ENCODE results near the gene DOK4.

The DOK4 gene

DNA sequence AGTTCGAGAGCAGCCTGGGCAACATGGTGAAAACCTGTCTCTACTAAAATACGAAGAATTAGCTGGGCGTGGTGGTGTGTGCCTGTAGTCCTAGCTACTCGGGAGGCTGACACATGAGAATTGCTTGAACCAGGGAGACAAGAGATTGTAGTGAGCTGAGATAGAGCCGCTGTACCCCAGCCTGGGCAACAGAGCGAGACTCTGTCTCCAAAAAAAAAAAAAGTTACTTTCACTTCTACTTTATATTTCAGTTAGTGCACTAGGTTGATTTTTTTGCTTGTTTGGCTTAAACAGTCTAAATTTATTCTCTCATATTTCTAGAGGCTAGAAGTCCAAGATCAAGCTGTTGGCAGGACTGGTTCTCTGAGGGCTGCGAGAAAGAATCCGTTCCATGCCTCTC is 36.7 kb upstream of the DOK4 start:
- H3K4me3 ChIP-seq (ENCODE audit: low read depth, low read length), result no peak overlapping the region
- DNase-seq (ENCODE audit: low read depth), result no peak

DNA sequence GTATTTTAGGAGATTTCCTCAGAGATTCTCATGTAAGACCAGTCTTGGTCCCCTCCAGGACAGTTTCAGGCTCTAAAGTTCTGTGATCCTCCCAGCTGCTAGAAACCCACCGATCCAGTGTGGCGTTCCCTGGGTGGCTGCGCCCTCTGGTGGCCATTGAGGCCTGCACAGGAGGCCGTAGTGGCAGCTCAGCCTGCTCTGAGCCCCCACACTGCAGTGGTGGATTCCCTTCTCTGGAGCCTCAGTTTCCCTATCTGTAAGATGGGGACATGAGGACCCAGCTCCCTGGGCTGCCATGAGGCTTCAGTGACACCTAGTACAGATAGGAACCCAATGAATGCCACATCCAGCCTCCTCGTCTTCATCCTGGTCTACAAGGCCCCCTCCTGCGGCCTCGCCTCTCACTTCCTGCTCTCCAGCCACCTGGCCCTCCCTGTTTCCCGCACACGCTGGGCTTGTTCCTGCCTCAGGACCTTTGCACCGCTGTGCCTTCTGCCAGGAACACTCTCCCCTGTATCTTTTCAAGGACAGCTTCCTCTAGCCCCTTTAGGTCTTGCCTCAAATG is 33.6 kb upstream of the DOK4 start:
- DNase-seq (ENCODE audit: low read depth), result no peak
- no peak overlapping the region for H3K4me3 ChIP-seq (ENCODE audit: low read depth, low read length)

DNA sequence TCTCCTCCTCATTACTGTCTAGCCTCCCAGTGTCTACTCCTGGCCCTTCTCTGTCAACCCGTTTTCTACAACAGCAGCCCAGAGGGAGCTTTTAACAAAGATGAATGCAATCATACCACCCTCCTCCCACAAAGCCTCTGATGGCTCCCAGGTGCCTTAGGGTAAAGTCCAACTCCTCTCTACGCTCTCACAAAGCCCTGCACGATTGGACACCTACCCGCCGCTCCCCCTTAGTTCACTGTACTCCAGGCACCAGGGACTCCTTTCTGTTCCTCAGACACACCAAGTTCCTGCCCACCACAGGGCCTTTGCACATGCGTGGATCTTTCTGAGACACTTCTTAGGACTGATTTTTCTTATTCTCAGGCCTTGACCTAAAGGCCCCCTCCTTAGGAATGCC is 32.6 kb upstream of the DOK4 start:
- no peak for DNase-seq (ENCODE audit: low read depth)

DNA sequence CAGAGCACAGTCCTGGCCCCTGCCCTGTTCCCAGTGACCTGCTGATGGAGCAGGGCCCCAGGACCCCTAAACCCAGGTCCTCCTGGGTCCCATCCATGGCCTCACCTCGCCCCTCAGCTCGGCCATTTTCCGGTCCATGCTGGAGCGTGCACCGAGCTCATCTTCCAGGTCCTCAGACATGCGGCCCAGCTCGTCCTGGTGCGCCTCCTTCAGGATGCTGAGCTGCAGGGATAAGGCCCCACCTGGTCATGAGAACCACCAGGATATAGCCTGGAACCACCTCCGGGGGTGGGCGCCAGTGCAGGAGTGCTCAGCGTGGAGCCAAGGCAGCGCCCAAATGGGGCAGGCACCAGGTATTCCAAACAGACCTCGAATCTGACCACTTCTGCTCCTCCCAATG is 32.2 kb upstream of the DOK4 start:
- DNase-seq (ENCODE audit: low read depth), result no peak
- H3K4me3 ChIP-seq (ENCODE audit: low read depth, low read length), result no peak overlapping the region

More for the DNA sequence above, 32.6 kb upstream of the DOK4 start:
- no peak overlapping the region for H3K4me3 ChIP-seq (ENCODE audit: low read depth, low read length)

GRCh38 chr16:57517397-57518367 is 31.4 kb upstream of the DOK4 start:
- DNase-seq (ENCODE audit: low read depth), result no peak
- H3K4me3 ChIP-seq (ENCODE audit: low read depth, low read length), result no peak overlapping the region

- no peak overlapping the region for H3K4me3 ChIP-seq (ENCODE audit: low read depth, low read length)
- DNase-seq (ENCODE audit: low read depth), result no peak
Observed at GRCh38 chr16:57516773-57517172, 30.5 kb upstream of the DOK4 start.

DNA sequence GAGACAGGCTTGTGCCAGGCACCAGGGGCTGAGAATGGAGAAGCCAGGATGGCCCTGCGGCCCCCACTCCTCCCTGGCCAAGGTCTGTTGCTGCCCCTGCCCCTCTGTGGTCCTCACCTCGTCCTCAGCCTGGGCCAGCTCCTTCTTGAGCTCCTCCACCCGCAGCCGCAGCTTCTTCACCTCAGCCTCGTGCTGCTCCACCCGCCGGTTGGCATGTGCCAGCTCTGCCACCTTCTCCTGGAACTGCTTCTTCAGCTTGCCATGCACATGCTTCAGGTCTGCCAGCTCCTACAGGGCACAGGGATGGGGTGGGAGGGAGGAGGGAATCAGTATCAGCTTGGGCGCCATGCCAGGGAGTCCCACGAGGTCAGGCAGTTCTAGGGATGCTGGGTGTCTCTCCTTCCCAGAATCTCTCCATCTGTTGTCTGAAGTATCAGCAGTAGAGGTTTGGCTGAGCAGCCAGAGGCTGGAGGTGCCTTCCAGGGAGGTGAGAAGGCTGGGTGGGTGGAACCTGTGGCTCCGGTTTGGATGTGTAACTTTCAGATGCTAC is 30.0 kb upstream of the DOK4 start:
- DNase-seq (ENCODE audit: low read depth), result no peak
- H3K4me3 ChIP-seq (ENCODE audit: low read depth, low read length), result no peak overlapping the region

DNA sequence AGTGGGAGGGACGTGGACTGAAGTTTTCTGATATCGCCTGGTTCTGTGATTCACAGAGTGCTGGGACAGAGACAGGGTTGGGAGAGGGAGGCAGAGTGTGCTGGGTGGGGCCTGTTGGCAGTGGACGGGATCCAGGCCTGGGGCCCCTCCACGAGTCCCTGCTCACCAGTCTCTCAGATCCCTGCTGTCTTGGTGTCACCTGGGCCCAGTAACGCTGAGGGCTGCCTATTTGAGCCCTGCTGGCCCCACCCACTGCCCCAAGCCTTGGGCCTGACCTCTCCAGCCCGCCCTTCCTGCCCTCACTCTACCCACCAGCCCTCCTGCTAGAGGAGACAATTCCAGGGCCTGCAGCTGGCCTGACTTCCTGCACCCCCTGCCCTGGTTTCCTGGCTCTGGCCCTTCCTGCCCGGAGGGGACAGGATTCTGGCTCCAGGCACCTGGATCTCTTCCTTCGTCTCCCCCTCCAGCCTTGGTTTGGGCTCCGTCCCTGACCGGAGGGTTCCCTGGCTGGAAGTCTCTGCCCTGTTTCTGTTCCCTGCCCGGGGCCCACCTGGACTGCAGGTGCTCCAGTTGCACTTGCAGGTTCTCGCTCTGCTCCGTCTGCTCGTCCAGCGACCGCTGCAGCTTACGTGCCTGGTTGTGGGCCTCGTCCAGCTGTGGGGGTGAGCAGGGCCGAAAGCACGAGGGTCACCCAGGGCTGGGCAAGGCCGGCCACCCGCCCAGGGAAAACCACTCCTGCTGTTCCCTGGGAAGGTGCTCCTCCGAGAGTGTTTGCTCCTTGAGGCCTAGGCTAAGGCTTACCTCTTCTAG is 28.7 kb upstream of the DOK4 start:
- DNase-seq (ENCODE audit: low read depth), result no peak

DNA sequence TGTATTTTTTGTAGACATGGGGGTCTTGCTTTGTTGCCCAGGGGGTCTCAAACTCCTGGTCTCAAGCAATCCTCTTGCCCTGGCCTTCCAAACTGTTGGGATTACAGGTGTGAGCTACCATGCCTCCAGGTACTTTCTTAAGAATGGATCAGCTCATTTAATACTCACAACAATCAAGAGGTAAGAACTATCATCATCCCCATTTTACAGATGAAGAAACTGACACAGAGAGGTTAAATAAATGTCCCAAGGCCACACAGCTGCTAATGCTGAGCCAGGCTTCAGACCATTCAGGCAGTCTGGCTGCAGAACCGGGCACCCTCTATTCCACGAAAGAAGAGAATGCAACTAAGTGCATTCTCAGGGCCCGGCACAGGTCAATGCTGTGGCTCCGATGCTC is 28.1 kb upstream of the DOK4 start:
- DNase-seq (ENCODE audit: low read depth), result no peak
- no peak overlapping the region for H3K4me3 ChIP-seq (ENCODE audit: low read depth, low read length)

More for the DNA sequence above, 28.7 kb upstream of the DOK4 start:
- H3K4me3 ChIP-seq (ENCODE audit: low read depth, low read length), result no peak overlapping the region

GRCh38 chr16:57513371-57514102 is 27.2 kb upstream of the DOK4 start:
- no peak for DNase-seq (ENCODE audit: low read depth)

GRCh38 chr16:57512296-57513001 is 26.2 kb upstream of the DOK4 start:
- no peak overlapping the region for H3K4me3 ChIP-seq (ENCODE audit: low read depth, low read length)
- DNase-seq (ENCODE audit: low read depth), result no peak

More at GRCh38 chr16:57513371-57514102, 27.2 kb upstream of the DOK4 start:
- no peak overlapping the region for H3K4me3 ChIP-seq (ENCODE audit: low read depth, low read length)

DNA sequence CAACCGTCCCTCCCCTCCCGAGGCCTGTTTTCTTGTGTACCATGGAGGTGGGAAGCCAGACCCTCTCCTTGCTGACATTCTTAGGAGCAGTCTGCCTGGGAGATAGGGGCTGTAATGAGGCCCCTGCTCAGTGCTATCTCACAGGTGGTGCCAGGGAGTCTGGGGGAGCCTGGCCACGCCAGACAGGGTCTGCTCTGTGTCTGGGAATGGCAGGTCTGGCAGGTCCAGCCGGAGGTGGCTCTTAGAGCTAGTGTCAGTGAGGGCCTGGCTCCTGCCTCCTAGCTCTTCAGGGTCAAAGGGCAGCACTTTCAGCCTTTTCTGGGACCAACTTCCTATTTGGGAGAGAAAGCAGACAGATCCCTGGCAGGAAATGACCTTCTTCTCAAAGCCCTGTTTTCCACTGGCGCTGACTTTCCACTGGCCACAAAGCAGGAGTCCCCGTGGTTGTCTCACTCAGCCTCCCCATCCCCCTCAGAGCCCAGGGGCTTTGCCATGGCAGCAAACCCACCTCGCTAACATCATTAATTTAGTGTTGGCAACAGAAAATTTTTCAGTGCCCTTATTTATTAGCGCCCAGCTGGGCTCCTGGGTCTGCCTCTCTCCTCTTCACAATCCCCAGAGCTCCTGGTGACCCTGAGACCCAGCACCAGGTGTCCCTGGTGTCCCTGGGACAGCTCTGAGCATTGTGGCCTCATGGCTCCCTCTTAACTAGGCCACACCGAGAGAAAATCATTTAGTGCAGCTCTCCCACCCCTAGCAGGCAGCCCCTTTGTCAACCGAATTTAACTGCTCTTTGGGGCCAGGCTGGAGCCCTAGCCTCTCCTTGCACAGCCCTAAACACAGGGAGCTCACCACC is 24.0 kb upstream of the DOK4 start:
- no peak for DNase-seq (ENCODE audit: low read depth)
- H3K4me3 ChIP-seq (ENCODE audit: low read depth, low read length), result no peak overlapping the region

- H3K4me3 ChIP-seq (ENCODE audit: low read depth, low read length), result no peak overlapping the region
- no peak for DNase-seq (ENCODE audit: low read depth)
Observed at GRCh38 chr16:57509231-57509923, 23.1 kb upstream of the DOK4 start.

DNA sequence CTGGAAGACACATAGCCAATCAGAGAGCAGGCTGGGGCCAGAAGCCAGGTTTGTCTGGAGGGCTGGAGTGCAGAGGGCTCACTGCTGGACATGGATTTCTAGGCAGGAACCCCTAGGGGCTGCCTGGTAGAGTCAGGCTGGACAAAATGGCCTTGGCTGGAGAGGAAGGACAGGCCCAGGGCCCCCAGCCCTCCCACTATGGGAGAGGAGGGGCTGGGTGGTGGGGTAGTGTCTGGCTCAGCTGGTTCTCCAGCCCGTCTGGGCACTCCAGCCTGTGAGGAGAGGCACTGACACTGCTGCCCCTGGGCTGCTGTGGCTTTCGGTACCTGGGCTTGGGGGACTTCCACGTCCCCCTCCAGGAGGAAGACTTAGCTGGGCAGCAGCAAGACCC is 21.7 kb upstream of the DOK4 start:
- DNase-seq (ENCODE audit: low read depth), result no peak
- no peak overlapping the region for H3K4me3 ChIP-seq (ENCODE audit: low read depth, low read length)

- no peak for DNase-seq (ENCODE audit: low read depth)
- H3K4me3 ChIP-seq (ENCODE audit: low read depth, low read length), result no peak overlapping the region
Observed at GRCh38 chr16:57507136-57508034, 21.1 kb upstream of the DOK4 start.

DNA sequence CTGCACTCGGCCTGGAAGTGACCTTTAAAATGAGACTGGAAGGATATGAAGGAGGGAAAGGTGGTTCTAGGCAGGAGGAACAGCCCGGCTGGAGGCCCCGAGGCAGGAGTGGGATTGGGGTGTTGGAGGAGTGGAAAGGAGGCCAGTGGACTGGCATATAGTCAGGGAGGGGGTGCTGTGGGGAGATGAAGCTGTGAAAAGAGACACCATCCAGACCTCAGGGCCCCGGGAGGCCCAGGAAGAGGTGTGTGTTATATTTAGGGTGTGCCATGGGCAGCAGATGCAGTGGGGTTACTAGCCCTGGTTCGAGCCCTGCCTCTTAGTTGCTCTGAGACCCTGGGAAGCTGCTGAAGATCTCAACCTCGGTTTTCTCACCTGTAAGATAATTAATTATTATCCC is 18.9 kb upstream of the DOK4 start:
- no peak overlapping the region for H3K4me3 ChIP-seq (ENCODE audit: low read depth, low read length)
- DNase-seq (ENCODE audit: low read depth), result no peak
